ENCODE results near the gene PIK3R1.
A peak's percentile ranks its signal among the peaks of the same experiment; 100 is the strongest.

The PIK3R1 gene

GRCh38 chr5:68272289-68272688, 56.7 kb downstream of the PIK3R1 start:
- no peak for DNase-seq

DNA sequence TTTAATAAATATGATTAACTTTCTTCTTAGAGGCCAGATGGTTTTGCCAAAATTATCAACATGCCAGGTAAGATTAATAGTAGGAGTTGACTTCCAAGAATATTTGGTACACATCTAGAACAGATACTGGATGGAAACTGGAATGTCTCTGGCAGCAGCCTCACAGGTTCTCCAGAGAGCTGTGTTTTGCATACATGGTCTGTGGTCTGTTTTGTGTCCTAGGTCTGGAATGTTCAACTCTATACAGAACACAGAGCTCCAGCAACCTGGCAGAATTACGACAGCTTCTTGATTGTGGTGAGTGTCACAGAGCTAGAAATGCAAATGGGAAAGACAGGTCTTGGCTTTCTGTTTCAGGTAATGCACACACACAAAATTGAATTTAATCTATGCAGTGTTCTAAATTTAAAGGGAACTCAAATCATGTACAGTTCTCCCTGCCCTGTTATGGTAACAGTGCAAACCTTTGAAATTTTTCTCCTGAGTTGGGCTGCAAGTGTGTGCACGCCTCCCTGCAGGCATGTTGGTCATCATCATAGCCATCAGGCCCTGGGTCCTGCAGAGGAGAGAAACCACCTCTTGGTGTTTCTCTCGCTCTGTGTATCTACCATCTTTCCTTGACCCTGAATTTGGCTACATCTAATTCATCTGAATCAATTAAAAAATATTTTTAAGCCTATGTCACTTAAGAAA, 58.3 kb downstream of the PIK3R1 start:
- no peak for DNase-seq

DNA sequence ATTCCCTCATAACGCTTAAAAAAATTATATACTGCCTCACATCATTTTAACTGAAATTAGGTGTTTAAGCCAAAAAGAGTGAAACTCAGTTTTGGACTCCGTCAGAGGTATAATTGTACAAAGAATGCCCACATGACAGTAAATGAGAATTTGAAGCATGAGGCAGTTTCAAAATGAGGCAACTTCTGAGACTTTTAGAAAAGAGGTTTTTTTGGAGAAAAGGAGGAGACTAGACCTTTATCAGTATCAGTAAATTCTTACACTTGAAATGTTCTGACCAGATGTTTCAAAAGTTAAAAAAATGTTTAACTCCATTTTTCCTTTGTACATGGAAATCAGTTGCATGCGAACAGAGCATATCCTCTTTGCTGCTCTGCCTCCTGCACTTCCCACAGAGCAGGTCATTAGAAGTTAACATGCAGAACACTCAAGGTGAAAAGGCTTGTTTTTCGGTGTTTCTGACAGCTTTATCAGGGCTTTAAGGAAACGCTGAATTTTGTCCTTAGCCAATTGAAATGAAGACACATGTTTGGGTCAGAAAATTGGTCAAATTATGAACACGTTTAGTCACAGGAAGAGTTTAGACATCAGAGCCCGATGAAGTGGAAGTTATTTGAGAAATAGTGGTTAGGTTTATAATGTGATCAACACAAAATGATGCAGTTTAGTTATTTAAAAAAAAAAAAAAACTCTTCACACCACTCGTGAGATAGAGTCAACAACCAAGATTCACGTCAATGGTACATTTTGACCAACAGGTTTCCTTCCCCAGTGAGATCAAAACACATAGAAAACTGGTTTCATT, 59.5 kb downstream of the PIK3R1 start:
- DNase-seq = no peak

DNA sequence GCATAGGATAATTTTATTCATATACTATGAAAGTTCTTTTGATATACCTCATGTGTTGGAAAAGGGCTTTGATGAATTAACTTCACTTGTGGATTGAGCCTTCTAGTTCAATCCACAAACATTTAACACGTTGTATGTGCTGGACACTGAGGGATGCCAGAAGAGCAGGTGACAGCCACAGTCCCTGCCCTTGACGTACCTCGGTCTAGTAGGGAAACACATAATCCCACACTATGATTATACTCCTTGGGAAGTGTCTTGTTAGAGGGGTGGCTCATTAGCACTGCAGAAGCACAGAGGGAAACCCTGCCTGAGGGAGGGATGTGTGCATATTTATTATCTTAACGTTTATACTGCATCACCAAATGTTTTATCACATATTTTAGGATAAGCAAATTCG, 61.2 kb downstream of the PIK3R1 start:
- no peak for DNase-seq

- no peak for DNase-seq
These were observed 61.9 kb downstream of the PIK3R1 start for GRCh38 chr5:68277431-68277830.

DNA sequence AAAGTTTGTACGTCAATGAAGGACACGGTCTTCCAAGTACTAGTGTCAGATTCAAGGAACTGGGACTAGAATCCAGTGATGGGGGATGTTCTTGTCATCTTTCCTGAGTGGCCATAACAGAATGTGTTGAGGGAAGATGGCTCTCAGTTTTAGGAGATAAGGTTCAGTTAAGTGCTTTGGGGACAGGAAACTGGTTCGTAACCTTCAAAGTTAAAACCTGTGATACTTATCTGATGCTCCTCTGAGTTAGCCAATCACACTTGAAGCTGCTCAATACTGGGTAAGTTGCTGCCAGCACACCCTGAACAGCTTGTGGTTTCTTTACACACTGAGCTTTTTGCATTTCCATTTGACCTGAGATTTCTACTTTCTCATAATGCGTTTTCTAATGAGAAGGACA, 64.4 kb downstream of the PIK3R1 start:
- DNase-seq = no peak

DNA sequence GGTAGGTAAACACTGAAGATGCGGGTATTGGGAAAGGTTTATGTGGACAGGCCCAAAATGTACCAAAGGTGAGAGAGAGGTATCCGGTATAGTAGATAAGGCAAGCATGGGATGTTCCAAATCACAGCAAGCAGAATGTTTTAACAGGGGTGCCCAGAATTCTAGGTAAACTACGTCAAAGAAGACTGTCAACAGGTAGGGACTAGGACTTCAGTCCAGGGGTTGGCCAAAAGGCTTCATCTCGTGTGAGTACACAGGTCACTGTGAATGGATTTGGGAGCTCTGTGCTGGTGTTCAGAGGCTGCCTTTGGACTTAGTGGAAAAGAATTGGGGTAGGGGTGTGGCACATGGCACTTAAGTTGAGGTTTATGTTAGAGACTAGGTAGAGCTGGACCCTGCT, 66.4 kb downstream of the PIK3R1 start:
- no peak for DNase-seq

DNA sequence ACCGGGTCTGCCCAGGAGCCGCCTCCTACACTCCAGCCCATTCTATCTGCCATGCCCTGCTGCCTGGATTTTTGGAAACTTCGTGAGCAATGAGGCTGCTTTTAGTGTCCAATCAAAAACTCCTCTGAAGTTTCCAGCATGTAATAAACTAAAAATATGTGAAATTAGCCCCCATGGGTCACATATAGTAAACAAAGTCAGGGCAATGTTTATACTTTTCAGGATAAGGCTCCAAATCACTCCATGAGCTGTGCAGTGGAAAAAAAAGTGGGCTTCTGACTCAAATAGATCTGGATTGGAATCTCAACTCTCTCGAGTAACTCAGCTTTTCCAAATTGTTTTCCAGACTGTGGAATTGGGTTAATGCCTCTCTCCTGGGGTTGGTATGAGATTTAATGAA, 68.2 kb downstream of the PIK3R1 start:
- no peak for DNase-seq

DNA sequence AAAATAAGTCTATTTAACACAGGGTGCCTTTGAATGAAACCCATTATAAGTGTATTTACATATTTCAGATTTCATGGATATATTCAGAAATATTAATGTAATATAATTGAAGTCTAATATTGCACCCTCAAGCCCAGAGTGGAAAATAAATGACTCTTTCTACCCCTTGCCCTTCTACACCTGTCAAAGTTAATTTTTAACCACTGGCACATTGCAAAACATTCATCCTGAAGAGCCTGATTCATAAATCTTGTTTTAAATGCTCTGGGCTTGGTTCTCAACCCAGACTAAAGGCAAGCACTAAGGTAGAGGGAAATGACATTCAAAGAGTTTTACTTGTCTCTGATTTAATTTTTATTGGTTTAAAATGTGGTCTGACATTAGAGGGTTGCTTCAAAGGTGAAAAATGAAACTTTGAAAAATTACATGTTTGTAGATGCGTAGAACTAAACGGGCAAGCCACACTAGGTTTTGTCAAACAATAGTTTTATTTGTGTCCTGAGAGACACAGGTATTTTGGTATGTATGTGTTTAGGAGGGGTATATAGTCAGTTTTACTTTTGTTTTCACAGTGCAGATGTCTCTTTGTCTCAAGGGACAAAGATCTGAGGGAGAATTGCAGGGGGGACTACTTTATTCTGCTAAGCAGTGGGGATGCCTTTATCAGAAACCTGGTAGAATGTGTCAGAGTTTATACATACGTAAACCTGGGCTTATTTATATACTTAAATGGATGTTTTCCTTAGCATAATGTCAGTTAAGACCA, 69.7 kb downstream of the PIK3R1 start:
- DNase-seq = no peak

GRCh38 chr5:68285851-68286611, 70.5 kb downstream of the PIK3R1 start:
- DNase-seq = no peak

- no peak for DNase-seq
These were observed 71.0 kb downstream of the PIK3R1 start for GRCh38 chr5:68286612-68286912.

- DNase-seq = no peak
These were observed 72.0 kb downstream of the PIK3R1 start for GRCh38 chr5:68287631-68287975.

- DNase-seq = peak; percentile 11 to 24
These were observed 72.6 kb downstream of the PIK3R1 start for GRCh38 chr5:68287976-68288706.

- DNase-seq = no peak
These were observed 73.2 kb downstream of the PIK3R1 start for GRCh38 chr5:68288707-68289134.

DNA sequence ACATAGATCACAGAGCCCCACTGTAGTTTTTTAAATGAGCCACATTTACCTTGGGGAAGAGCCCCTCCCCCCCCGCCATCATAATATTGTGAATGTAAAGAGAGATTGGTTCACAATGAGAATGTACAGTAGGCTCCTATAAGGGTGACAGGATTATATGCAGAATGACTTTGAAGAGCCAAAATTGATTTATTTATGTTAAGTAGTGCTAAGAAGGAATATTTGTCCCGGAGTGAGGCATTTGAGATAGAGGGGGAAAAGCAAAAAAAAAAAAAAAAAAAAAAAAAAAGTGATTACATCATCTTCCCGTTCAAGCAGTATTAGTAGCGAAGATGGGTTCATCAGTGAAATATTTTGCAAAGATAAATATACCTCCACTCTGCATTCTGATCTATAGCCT, 73.9 kb downstream of the PIK3R1 start:
- no peak for DNase-seq

GRCh38 chr5:68290260-68290674, 74.7 kb downstream of the PIK3R1 start:
- no peak for DNase-seq

DNA sequence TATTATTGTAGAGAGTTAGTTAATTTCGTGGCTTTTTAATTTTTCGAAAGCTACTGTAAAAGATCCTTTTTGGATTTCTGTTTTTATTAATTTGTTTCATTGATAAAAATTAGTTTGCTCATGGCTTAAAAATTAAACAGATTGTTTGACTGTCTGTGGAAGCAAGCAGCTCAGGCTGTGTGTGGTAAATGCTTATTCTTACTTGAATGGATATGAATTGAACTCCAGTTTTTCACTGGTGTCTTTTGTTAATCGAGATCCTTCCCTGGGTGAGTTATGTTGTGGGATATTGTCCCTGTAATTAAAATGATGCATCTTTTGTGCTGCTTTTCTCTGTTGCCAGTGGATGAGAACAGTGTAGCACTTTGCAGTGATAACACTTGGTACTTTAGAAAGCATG, 75.3 kb downstream of the PIK3R1 start:
- no peak for DNase-seq

DNA sequence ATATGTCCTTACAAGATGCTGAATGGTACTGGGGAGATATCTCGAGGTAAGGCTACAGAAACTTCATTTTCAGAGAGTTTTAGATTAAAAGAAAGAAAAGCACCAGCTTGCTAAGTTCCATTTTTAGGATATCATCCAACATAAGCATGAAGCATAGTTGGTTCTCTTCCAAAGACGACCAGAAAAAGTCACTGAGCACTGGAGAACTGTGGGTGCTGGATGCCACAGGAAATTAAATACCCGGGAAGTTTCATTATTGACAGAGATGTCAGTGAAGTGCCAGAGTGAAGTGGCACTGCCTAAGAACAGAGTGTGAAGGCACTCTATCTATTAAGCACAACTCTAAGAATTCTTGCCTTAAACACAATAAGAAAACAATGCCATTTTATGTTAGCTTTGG, 76.8 kb downstream of the PIK3R1 start:
- no peak for DNase-seq

- no peak for DNase-seq
These were observed 80.2 kb downstream of the PIK3R1 start for GRCh38 chr5:68295772-68296171.

DNA sequence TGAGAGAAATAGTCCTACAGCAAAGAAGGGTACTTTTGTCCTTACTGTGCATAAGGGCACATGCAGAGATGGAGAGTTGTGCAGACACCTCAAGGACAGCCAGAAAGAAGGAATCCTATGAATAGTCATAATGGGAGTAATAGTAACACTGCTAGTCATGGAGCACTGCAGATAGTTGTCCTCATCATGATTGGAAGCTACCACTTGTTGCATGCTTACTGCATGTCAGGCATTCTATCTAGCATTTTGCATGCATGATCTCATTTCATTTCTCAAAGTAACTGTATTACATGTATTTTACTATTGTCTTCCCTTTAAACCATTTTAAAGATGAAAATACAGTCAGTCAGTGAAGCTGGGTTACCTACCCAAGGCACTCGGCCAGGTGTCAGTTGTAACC, 81.3 kb downstream of the PIK3R1 start:
- DNase-seq = no peak

- no peak for DNase-seq
These were observed 82.1 kb downstream of the PIK3R1 start for GRCh38 chr5:68297656-68298055.

DNA sequence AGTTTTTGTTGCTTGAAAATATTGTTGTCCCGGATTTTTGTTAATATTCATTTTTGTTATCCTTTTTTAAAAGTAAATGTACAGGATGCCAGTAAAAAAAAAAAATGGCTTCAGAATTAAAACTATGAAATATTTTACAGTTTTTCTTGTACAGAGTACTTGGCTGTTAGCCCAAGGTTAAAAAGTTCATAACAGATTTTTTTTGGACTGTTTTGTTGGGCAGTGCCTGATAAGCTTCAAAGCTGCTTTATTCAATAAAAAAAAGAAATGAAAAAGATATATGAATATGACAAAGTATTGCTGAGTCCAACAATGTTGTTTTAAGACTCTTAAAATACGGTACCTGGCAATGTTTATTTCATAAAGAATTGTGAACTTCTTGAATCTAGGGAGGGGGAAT, 82.9 kb downstream of the PIK3R1 start:
- no peak for DNase-seq

- DNase-seq = no peak
These were observed 83.5 kb downstream of the PIK3R1 start for GRCh38 chr5:68299105-68299504.

Data from activated CD4-positive, alpha-beta T cell treated with anti-CD3 and anti-CD28 coated beads, Interleukin-2, amount 50 U/mL, for 4 hours (primary cell).